ENCODE results near the gene TPST1. TPM values are rescaled to one million over a fixed set of nuclear protein-coding genes. Genes with fewer than 3 reads are reported as not detected.
"Not testable (repeated sequence)": the region's sequence is repeated elsewhere in the genome, so short reads cannot be mapped to it uniquely, and the experiment has no call there.

TPST1 gene
- 10.7 TPM for polyA plus RNA-seq (2013, experiment 1 of 2)
- polyA plus RNA-seq (2013, experiment 2 of 2): 10.5 TPM

DNA sequence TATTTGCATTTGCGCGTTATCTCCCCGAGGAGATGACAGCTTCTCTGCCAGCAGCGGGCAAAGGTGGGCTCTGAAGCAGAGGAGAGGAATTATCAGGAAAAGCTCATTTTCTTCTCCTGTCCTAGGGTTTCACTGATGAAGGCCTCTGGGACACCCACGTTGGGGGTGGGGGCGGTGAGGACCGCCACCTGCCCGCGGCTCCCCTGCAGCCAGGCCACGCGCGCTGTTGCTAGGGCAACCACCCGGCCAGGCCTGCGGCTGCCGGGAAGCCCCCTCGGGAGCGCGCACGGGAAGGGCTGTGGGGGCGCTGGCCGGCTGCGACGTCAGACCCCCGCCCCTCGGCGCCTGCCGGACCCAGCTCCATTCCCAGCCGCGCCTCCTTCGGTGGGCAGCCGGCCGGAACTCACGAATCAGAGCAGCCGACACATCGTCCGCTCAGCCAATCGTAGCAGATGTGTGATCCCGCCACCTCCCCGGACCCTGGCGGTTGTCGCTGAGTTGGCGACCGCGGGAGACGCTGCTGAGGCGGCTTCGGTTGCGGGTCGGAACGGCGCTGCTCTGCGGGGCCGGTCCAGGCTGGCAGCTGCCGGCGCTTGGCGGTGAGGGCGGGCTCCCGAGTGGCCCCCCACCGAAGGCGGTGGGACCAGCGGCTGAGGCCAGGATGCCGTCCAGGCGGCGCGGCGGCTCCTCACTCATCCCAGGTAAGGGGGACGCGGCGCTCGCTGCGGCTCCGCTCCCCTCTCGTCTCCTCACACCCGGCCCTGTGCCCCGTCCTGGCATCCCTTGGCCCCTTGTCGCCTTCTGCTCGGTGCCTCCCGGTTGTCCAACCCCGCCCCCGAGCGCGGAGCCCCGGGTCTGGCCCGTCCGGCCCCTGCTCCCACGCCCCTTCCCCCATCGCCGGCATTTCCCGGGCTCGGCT, at the start of gene TPST1:
Gene TPST1 (plus strand): TSS at position 513 of the 919 bp plus-strand sequence. CDS start 35,092 bp downstream, outside the sequence.
- peak within 1 kb of the TSS; percentile 90 for H3K4me3 ChIP-seq (ENCODE audit: low read length)
- H4K8ac ChIP-seq (ENCODE audit: low read depth, low read length): no peak within 1 kb of the TSS
- no peak within 1 kb of the TSS for H2BK120ac ChIP-seq (ENCODE audit: low read depth, low read length)
- H3K27ac ChIP-seq (ENCODE audit: low read depth, low read length): peak within 1 kb of the TSS; percentile 38
- DNase-seq: peak; percentile 97
- WGBS (ENCODE audit: extremely low coverage, insufficient coverage, low lambda C conversion rate): no CpG with 5 or more reads among the region's 90 CpGs
- no peaks in the 10 kb centered on the region for H3K36me3 ChIP-seq (ENCODE audit: control insufficient read depth, insufficient read depth, low read length)
- peak within 1 kb of the TSS; percentile 96 for H3K56ac ChIP-seq (ENCODE audit: low read length)
- H2AK5ac ChIP-seq (ENCODE audit: low read length): no peak within 1 kb of the TSS
- peak within 1 kb of the TSS; percentile 92 for H3K4me2 ChIP-seq (ENCODE audit: low read length)
- H3K79me2 ChIP-seq (ENCODE audit: control insufficient read depth, insufficient read depth, low read length): no peaks in the 10 kb centered on the region
- H3K4ac ChIP-seq (ENCODE audit: low read depth, low read length): no peak within 1 kb of the TSS
- peak within 1 kb of the TSS; percentile 57 for H3K23ac ChIP-seq (ENCODE audit: low read length)
- H3K9ac ChIP-seq (ENCODE audit: low read length): peak within 1 kb of the TSS; percentile 95
- H3K79me1 ChIP-seq (ENCODE audit: low read length): peaks cover 4% of the 10 kb centered on the region
- no peak within 1 kb of the TSS for H4K5ac ChIP-seq (ENCODE audit: low read length)
- no peak within 1 kb of the TSS for H2BK5ac ChIP-seq (ENCODE audit: low read length)
- H3K18ac ChIP-seq (ENCODE audit: low read length): peak within 1 kb of the TSS; percentile 6
- H3K27me3 ChIP-seq (ENCODE audit: insufficient read depth, low read length, poor library complexity): no peaks in the 10 kb centered on the region
- H3K4me1 ChIP-seq (ENCODE audit: control insufficient read depth, low read depth, low read length): peaks cover 2% of the 10 kb centered on the region
- no peak within 1 kb of the TSS for H2BK15ac ChIP-seq (replicated peaks; ENCODE audit: low read depth)

DNA sequence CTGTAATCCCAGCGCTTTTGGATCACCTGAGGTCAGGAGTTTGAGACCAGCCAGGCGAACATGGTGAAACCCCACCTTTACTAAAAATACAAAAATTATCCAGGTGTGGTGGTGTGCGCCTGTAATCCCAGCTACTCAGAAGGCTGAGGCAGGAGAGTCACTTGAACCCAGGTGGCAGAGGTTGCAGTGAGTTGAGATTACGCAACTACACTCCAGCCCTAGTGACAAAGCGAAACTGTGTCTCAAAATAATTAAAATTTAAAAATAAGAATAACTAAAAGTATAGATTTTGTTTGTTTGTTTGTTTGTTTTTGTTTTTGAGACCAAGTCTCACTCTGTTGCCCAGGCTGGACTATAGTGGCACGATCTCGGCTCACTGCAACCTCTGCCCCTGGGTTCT, 49.1 kb upstream of the TPST1 start:
- H3K4me3 ChIP-seq (ENCODE audit: low read length); H3K9ac ChIP-seq (ENCODE audit: low read length); H3K4ac ChIP-seq (ENCODE audit: low read depth, low read length); H3K36me3 ChIP-seq (ENCODE audit: control insufficient read depth, insufficient read depth, low read length); H3K27ac ChIP-seq (ENCODE audit: low read depth, low read length); H2AK5ac ChIP-seq (ENCODE audit: low read length); H3K79me1 ChIP-seq (ENCODE audit: low read length); H3K18ac ChIP-seq (ENCODE audit: low read length); H2BK15ac ChIP-seq (replicated peaks; ENCODE audit: low read depth); H3K4me2 ChIP-seq (ENCODE audit: low read length); H3K27me3 ChIP-seq (ENCODE audit: insufficient read depth, low read length, poor library complexity); DNase-seq; H2BK120ac ChIP-seq (ENCODE audit: low read depth, low read length); H4K5ac ChIP-seq (ENCODE audit: low read length); H3K4me1 ChIP-seq (ENCODE audit: control insufficient read depth, low read depth, low read length); H3K56ac ChIP-seq (ENCODE audit: low read length); H3K23ac ChIP-seq (ENCODE audit: low read length); H4K8ac ChIP-seq (ENCODE audit: low read depth, low read length); H3K79me2 ChIP-seq (ENCODE audit: control insufficient read depth, insufficient read depth, low read length); H2BK5ac ChIP-seq (ENCODE audit: low read length): not testable (repeated sequence)
- WGBS (ENCODE audit: extremely low coverage, insufficient coverage, low lambda C conversion rate): no CpG with 5 or more reads among the region's 7 CpGs

DNA sequence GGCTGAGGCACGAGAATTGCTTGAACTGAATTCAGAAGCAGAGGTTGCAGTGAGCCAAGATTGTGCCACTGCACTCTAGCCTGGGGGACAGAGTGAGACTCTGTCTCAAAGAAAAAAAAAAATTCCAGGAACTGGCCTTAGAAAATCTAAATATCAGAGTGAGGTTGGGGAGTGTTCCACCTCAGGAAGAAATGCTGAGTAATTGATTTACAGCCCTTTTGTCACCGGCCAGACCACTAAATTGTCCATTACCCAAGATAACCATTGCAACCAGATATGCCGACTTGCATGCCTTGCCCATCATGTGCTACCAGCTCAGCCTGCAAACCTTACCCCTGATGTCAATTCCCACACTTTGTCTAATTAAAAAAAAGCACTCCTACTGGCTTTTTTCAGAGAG, 48.1 kb upstream of the TPST1 start:
- no peaks in the 10 kb centered on the region for H3K79me1 ChIP-seq (ENCODE audit: low read length)
- DNase-seq: no peak
- no peak overlapping the region for H3K23ac ChIP-seq (ENCODE audit: low read length)
- H3K4me3 ChIP-seq (ENCODE audit: low read length): no peak overlapping the region
- no peak overlapping the region for H2AK5ac ChIP-seq (ENCODE audit: low read length)
- no CpG with 5 or more reads among the region's 3 CpGs for WGBS (ENCODE audit: extremely low coverage, insufficient coverage, low lambda C conversion rate)
- H2BK15ac ChIP-seq (replicated peaks; ENCODE audit: low read depth): no peak overlapping the region
- no peak overlapping the region for H3K9ac ChIP-seq (ENCODE audit: low read length)
- no peak overlapping the region for H4K8ac ChIP-seq (ENCODE audit: low read depth, low read length)
- H4K5ac ChIP-seq (ENCODE audit: low read length): no peak overlapping the region
- H3K79me2 ChIP-seq (ENCODE audit: control insufficient read depth, insufficient read depth, low read length): no peaks in the 10 kb centered on the region
- no peak overlapping the region for H3K4me2 ChIP-seq (ENCODE audit: low read length)
- peaks cover 6% of the 10 kb centered on the region for H3K36me3 ChIP-seq (ENCODE audit: control insufficient read depth, insufficient read depth, low read length)
- no peaks in the 10 kb centered on the region for H3K4me1 ChIP-seq (ENCODE audit: control insufficient read depth, low read depth, low read length)
- no peak overlapping the region for H2BK120ac ChIP-seq (ENCODE audit: low read depth, low read length)
- H3K27ac ChIP-seq (ENCODE audit: low read depth, low read length): no peak overlapping the region
- H2BK5ac ChIP-seq (ENCODE audit: low read length): no peak overlapping the region
- H3K18ac ChIP-seq (ENCODE audit: low read length): no peak overlapping the region
- H3K56ac ChIP-seq (ENCODE audit: low read length): no peak overlapping the region
- H3K4ac ChIP-seq (ENCODE audit: low read depth, low read length): no peak overlapping the region
- no peaks in the 10 kb centered on the region for H3K27me3 ChIP-seq (ENCODE audit: insufficient read depth, low read length, poor library complexity)

DNA sequence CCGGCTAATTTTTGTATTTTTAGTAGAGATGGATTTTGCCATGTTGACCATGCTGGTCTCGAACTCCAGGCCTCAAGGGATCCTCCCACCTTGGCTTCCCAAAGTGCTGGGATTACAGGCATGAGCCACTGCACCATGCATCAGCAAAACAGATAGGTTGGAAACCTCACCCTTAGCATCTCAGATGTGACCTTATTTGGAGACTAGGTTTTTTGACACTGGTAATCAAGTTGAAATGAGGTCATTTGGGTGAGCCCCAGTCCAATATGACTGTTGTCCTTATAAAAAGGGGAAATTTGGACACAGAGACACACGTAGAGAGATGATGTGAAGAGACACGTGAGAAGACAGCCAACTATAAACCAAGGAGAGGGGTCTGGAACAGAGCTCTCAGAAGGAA, 42.5 kb upstream of the TPST1 start:
- H3K4me1 ChIP-seq (ENCODE audit: control insufficient read depth, low read depth, low read length): no peaks in the 10 kb centered on the region

DNA sequence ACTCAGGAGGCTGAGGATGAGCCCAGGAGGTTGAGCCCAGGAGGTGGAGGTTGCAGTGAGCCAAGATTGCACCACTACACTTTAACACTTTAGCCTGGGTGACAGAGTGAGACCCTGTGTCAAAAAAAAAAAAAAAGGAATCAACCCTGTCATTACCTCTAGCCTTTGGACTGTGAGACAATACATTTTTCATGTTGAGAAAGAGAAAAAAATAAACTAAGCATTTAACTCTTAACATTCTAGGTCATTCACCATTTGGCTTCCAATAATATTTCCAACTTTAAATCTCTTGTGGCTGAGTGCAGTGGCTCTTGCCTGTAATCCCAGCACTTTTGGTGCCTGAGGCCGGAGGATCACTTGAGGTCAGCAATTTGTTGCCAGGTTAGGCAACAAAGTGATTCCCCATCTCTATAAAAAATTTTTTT, 41.9 kb upstream of the TPST1 start:
- DNase-seq: no peak
- WGBS (ENCODE audit: extremely low coverage, insufficient coverage, low lambda C conversion rate): no CpG with 5 or more reads among the region's 1 CpG
- H3K79me1 ChIP-seq (ENCODE audit: low read length): no peaks in the 10 kb centered on the region
- H2BK15ac ChIP-seq (replicated peaks; ENCODE audit: low read depth): no peak overlapping the region
- H3K18ac ChIP-seq (ENCODE audit: low read length): no peak overlapping the region
- H2BK120ac ChIP-seq (ENCODE audit: low read depth, low read length): no peak overlapping the region
- H2BK5ac ChIP-seq (ENCODE audit: low read length): no peak overlapping the region
- H3K27me3 ChIP-seq (ENCODE audit: insufficient read depth, low read length, poor library complexity): no peaks in the 10 kb centered on the region
- H4K5ac ChIP-seq (ENCODE audit: low read length): no peak overlapping the region
- no peak overlapping the region for H3K4me3 ChIP-seq (ENCODE audit: low read length)
- H3K56ac ChIP-seq (ENCODE audit: low read length): no peak overlapping the region
- no peak overlapping the region for H2AK5ac ChIP-seq (ENCODE audit: low read length)
- H3K27ac ChIP-seq (ENCODE audit: low read depth, low read length): no peak overlapping the region
- H3K4me1 ChIP-seq (ENCODE audit: control insufficient read depth, low read depth, low read length): no peaks in the 10 kb centered on the region
- no peak overlapping the region for H4K8ac ChIP-seq (ENCODE audit: low read depth, low read length)
- no peak overlapping the region for H3K23ac ChIP-seq (ENCODE audit: low read length)
- H3K79me2 ChIP-seq (ENCODE audit: control insufficient read depth, insufficient read depth, low read length): no peaks in the 10 kb centered on the region
- H3K9ac ChIP-seq (ENCODE audit: low read length): no peak overlapping the region
- H3K4ac ChIP-seq (ENCODE audit: low read depth, low read length): no peak overlapping the region
- no peaks in the 10 kb centered on the region for H3K36me3 ChIP-seq (ENCODE audit: control insufficient read depth, insufficient read depth, low read length)
- no peak overlapping the region for H3K4me2 ChIP-seq (ENCODE audit: low read length)

More for the DNA sequence above, 42.5 kb upstream of the TPST1 start:
- Histone ChIP-seq H3K4ac (ENCODE audit: low read depth, low read length) (no peak overlapping the region), H3K23ac (ENCODE audit: low read length) (no peak overlapping the region), H3K56ac (ENCODE audit: low read length) (no peak overlapping the region), H4K5ac (ENCODE audit: low read length) (no peak overlapping the region), H2BK120ac (ENCODE audit: low read depth, low read length) (no peak overlapping the region), H3K4me2 (ENCODE audit: low read length) (no peak overlapping the region), H3K18ac (ENCODE audit: low read length) (no peak overlapping the region), H2BK5ac (ENCODE audit: low read length) (no peak overlapping the region), H3K79me1 (ENCODE audit: low read length) (no peaks in the 10 kb centered on the region), H3K36me3 (ENCODE audit: control insufficient read depth, insufficient read depth, low read length) (no peaks in the 10 kb centered on the region), H3K27ac (ENCODE audit: low read depth, low read length) (no peak overlapping the region), H3K79me2 (ENCODE audit: control insufficient read depth, insufficient read depth, low read length) (no peaks in the 10 kb centered on the region), H2AK5ac (ENCODE audit: low read length) (no peak overlapping the region), H3K9ac (ENCODE audit: low read length) (no peak overlapping the region), H2BK15ac (replicated peaks; ENCODE audit: low read depth) (no peak overlapping the region), H3K27me3 (ENCODE audit: insufficient read depth, low read length, poor library complexity) (no peaks in the 10 kb centered on the region), H4K8ac (ENCODE audit: low read depth, low read length) (no peak overlapping the region), H3K4me3 (ENCODE audit: low read length) (no peak overlapping the region)
- no peak for DNase-seq
- no CpG with 5 or more reads among the region's 4 CpGs for WGBS (ENCODE audit: extremely low coverage, insufficient coverage, low lambda C conversion rate)
